ENCODE measurements around the gene ZC3HAV1. TPM values are rescaled to one million over a fixed set of nuclear protein-coding genes. Genes with fewer than 3 reads are reported as not detected.
"Not testable (repeated sequence)": the region's sequence is repeated elsewhere in the genome, so short reads cannot be mapped to it uniquely, and the experiment has no call there.

ZC3HAV1 gene
- total RNA-seq = 10 to 100 TPM; 78.5 to 80.7 TPM

DNA sequence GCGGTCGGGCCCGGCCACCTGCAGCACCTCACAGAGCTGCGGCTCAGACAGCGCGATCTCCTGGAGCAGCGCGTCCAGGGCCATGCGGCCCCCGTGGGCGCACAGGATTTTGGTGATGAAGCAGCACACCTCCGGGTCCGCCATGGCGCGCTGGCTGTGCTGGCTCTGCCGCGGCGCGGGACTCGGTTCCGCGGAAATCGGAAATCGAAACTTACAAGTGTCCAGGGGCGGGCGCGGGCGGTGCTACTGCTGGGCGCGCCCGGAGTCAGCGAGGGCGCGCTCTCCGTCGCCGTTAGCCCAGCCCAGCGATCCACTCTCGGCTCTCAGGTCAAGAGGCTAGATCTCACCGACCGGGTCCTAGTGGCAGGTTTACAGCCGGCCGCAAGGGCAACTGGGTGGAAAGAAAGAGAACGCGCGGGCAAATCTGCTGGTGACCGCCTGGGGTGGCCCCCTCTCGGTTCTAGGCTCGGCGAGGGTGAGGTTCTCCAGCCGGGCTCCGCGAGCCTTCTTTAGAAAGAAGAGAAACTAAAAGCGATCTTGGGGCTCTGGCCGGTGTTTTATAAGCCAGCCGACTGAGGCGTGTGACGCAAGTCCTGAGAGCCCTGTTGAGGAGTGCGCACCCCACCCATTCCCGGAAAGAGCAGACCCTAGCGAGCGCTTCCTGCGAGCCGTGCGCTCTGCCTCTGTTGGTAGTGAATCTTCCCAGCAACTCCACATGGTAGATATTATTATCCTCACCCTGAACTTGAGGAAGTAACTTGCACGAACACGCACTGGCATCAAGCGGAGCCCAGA is at the start of gene ZC3HAV1:
ZC3HAV1 (minus strand) TSS at position 533 of the 795 bp plus-strand sequence; CDS start at position 144, 389 bp downstream.
- CTCF ChIA-PET = no interaction called here

DNA sequence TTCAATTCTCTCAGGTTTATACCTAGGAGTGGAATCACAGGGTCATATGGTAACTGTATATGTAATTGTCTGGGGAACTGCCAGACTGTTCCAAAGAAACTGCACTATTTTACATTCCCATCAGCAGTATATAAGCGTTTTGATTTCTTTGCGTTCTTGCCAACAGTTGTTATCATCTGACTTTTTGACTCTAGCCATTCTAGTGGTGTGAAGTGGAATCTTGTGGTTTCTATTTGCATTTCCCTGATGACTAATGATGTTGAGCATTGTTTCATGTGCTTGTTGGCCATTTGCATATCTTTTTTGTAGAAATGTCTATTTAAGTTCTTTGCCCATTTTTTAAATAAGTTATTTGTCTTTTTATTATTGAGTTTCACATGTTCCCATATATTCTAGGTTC is 44.3 kb upstream of the ZC3HAV1 start:
- ChIA-PET CTCF (no interaction called here), POLR2A (no interaction called here)

More for the DNA sequence above, at the start of gene ZC3HAV1:
- POLR2A ChIA-PET = interaction anchor here (1.0 to 1.4 kb wide), 2 partner anchors 14 to 15 kb away, joined by 3 to 6 read pairs; no protein-coding TSS in a partner anchor

DNA sequence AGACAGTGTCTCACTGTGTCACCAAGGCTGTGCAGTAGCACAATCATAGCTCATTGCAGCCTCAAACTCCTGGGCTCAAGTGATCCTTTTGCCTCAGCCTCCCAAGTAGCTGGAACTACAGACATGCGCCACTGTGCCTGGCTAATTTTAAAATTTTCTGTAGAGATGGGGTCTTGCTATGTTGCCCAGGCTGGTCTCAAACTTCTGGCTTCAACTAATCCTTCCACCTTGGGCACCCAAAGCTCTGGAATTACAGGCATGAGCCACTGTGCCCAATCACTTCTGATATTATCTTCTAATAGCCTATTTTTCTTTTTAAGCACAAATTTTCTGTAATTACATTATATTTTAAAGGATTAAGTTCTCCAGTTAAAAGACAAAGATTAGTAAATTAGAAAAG is 42.6 kb upstream of the ZC3HAV1 start:
- ChIA-PET CTCF (no interaction called here), POLR2A (no interaction called here)

DNA sequence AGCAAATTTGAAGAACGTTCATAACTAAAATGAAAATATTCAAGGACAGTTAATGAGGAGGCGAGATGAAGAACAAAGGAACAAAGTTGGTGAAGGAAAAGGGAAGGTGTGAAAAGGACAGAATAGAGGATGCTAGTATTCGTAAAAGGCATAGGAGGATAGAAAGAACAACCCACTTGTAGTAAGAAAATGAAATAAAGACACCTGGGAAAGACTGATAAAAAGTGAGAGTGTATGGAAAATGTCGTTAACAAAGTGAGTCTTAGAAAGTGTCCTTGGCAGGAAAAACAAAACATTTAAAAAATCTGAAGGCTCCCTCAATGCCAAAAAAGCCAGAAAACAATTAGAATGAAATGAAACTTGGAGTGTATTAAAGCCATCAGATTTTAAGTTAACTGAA is 29.6 kb upstream of the ZC3HAV1 start:
- CTCF ChIA-PET = no interaction called here

DNA sequence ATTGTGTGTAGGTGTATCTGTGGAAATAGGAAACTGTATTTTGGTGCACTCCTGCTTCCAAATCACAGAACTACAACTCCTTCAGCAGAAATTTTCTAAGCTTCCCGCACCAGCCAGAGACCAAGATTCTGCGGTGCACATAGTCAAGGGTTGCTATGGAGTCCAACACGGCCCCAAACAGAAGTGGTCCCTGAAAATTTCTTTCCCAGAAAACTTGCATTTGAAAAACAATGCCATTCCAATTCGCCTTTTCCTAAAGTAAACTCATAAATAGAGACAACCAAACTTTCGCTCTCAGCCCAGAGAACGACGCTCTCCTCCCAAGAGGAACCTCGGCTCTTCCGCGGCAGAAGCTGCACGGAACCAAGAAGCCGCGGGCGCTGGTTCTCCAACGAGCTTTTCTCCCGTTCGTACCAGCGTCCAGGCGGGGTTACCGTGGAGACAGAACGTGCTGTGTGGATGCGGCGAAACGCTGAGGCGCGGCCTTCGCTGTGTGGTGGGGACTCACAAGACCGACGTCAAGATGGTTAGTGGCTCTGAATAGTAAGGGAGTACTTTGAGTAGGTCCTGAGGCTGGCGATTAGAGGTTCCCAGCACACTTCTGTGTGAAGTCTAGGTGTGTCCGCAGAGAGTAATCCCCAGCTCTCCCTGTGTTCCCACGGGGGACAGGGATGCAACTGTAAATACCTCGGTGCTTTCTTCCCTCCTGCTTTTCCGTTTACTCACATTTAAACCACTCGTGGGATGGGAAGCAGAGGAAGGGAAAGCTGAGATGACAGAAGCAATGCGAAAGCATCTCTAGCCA is 24.0 kb upstream of the ZC3HAV1 start:
- POLR2A ChIA-PET = interaction anchor here (0.6 to 1.4 kb wide), 4 partner anchors 14 to 99 kb away, joined by 3 to 7 read pairs (median 4); no protein-coding TSS in a partner anchor

More for the DNA sequence above, 29.6 kb upstream of the ZC3HAV1 start:
- POLR2A ChIA-PET = no interaction called here

DNA sequence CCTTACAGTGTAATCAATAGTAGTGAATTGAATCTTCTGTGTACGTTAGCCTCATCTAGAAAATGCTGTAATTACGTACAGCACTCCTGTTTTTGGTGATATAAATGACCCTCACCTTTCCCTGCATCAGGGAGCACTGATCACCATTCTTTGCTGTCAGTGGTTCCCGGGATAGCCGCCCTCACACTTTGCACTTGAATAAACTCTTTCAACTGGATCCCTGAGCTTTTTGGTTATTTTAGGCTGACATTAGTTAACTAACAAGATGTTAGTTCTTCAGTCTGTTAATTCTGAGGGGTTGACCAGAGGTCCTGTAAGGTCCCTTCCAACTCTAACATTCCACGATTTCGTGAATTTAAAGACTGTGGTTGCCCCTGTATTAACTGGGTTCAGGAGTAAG is 23.4 kb upstream of the ZC3HAV1 start:
- ChIA-PET CTCF (interaction anchor here (1.2 kb wide), 2 partner anchors 8 to 207 kb away, joined by 3 to 4 read pairs; no protein-coding TSS in a partner anchor), POLR2A (interaction anchor here (1.4 kb wide), 1 partner anchor 100 kb away, joined by 5 read pairs; no protein-coding TSS in a partner anchor)

More for the DNA sequence above, 24.0 kb upstream of the ZC3HAV1 start:
- CTCF ChIA-PET = interaction anchor here (1.0 to 1.2 kb wide), 3 partner anchors 9 to 206 kb away, joined by 3 to 4 read pairs (median 4); no protein-coding TSS in a partner anchor

DNA sequence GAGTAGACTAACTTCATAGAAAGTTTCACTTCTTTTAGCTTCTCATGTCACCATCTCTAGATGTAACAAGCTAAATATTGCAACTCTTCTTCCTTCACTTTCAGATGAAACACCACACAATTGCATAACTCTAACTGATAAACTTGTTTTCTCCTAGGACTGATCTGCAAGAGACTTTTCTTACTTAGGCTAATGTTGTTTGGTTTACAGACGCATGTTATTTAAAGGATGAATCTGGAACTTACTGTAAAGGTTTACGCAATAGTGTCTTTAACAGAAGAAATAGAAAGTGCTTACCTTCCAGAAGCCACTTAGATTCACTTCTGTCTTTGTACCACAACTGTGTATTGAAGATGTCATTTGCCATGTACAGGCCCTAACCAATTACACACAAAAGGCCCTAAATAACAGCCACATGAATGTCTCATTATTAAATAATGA is 22.1 kb upstream of the ZC3HAV1 start:
- CTCF ChIA-PET = no interaction called here

DNA sequence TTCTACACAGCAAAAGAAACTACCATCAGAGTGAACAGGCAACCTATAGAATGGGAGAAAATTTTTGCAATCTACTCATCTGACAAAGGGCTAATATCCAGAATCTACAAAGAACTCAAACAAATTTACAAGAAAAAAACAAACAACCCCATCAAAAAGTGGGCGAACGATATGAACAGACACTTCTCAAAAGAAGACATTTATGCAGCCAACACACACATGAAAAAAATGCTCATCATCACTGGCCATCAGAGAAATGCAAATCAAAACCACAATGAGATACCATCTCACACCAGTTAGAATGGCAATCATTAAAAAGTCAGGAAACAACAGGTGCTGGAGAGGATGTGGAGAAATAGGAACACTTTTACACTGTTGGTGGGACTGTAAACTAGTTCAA is 20.3 kb upstream of the ZC3HAV1 start:
- POLR2A ChIA-PET, CTCF ChIA-PET: not testable (repeated sequence)

More for the DNA sequence above, 22.1 kb upstream of the ZC3HAV1 start:
- POLR2A ChIA-PET = no interaction called here

DNA sequence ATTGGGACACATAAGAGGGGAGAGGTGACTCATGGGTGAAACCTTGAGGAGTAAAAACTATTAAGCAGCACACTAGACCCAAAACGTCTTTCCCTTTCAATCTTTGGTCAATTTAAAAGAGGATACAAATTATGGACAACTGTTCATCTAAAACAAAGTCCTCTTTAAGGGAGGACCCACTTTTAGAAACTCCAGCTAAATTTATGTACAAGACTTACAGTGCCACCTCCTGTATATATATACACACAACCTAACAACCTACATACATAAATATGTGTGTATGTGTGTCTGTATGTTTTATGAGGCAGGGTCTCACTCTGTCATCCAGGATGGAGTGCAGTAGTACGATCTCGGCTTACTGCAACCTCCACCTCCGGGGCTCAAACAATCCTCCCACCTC is 18.1 kb upstream of the ZC3HAV1 start:
- POLR2A ChIA-PET = no interaction called here

DNA sequence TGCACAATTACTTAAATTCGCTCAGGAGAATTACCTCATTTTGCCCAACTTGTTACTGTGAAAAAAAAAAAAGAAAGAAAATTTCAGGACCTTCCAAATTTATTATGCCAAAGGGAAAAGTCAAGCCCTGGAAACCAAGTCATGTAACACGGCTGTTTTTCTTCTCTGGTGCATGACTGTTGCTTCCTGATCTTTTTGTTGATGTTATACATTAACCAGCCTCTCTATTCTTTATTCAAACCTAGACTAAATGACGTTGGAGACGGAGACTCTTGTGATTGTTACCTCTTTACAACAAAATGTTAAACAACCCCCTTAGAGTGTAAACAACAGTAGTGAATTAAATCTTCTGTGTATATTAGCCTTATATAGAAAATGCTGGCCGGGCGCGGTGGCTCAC is 16.1 kb upstream of the ZC3HAV1 start:
- ChIA-PET CTCF (interaction anchor here (0.6 kb wide), 1 partner anchor 308 kb away, joined by 3 read pairs; no protein-coding TSS in a partner anchor), POLR2A (no interaction called here)

More for the DNA sequence above, 18.1 kb upstream of the ZC3HAV1 start:
- CTCF ChIA-PET = interaction anchor here (1.1 kb wide), 1 partner anchor 56 kb away, joined by 4 read pairs; no protein-coding TSS in a partner anchor

DNA sequence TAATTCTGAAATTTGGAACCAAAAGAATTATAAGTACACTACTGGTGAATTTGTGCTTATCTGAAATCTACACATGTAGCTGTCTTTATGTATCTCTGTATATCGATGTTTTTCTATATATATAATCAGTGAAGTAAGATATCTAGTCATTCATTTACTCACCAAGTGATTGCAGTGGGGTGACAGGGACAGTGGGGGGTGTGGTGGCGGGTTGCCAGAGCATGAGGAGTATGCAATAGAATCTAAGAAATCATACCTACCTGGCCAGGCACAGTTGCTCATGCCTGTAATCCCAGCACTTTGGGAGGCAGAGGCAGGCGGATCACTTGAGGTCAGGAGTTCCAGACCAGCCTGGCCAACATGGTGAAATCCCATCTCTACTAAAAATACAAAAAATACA is 15.5 kb upstream of the ZC3HAV1 start:
- POLR2A ChIA-PET = interaction anchor here (1.0 kb wide), 1 partner anchor 107 kb away, joined by 3 read pairs; no protein-coding TSS in a partner anchor
- CTCF ChIA-PET = interaction anchor here (0.6 to 1.2 kb wide), 2 partner anchors 8 to 107 kb away, joined by 4 read pairs; a partner anchor contains a TSS

DNA sequence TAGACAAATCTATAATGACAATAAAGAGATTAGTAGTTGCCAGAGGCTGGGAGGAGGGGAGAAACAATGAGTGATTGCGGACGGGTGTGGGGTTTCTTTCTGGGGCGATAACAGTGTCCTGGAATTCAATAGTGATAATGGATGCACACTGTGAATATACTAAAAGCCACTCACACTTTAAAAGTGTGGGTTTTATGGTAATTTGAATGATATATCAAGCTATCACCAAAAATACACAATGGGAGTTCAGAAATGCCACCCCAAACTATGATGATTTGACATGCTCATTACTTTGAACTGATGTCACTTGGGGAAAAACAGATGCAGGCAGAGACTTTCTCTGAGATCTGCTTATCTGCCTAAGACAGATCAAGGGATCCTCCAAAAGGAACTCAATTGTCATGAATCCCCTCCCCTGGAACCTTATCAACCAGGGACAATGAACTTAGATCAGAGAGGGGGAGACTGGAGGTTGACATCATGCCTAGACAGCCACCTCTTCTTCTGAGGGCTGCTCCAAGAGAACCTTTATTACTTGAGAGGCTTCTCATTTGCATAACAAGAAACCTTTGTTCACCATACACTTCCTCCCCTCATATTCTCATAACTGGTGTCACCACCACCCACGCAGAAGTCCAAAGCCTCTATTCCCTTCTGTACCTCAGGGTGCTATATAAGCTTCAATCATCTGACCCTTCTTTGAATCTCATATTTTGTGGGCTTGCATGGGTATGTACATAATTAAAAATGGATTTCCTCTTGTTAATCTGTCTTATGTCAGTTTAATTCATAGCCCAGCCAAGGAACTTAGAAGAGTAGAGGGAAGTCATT is 14.8 kb upstream of the ZC3HAV1 start:
- ChIA-PET POLR2A (interaction anchor here (1.0 kb wide), 1 partner anchor 107 kb away, joined by 3 read pairs; no protein-coding TSS in a partner anchor), CTCF (interaction anchor here (0.6 to 1.2 kb wide), 2 partner anchors 9 to 106 kb away, joined by 4 read pairs; a partner anchor contains a TSS)

DNA sequence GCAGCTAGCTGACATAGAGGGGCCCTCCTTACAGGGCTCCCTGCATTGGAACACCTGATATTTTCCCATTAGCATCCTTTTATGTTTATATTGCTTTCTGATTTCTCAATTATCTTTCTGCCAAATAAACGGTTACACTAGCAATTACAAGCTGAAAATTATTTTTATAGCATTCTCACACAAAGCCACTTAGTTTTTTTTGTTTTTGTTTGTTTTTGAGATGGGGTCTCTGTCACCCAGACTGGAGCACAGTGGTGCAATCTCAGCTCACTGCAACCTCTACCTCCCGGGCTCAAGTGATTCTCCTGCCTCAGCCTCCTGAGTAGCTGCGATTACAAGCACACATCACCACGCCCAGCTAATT is 9.9 kb upstream of the ZC3HAV1 start:
- POLR2A ChIA-PET = interaction anchor here (1.0 to 1.4 kb wide), 3 partner anchors 9 to 15 kb away, joined by 3 to 29 read pairs (median 12); a partner anchor contains a TSS
- CTCF ChIA-PET = no interaction called here

DNA sequence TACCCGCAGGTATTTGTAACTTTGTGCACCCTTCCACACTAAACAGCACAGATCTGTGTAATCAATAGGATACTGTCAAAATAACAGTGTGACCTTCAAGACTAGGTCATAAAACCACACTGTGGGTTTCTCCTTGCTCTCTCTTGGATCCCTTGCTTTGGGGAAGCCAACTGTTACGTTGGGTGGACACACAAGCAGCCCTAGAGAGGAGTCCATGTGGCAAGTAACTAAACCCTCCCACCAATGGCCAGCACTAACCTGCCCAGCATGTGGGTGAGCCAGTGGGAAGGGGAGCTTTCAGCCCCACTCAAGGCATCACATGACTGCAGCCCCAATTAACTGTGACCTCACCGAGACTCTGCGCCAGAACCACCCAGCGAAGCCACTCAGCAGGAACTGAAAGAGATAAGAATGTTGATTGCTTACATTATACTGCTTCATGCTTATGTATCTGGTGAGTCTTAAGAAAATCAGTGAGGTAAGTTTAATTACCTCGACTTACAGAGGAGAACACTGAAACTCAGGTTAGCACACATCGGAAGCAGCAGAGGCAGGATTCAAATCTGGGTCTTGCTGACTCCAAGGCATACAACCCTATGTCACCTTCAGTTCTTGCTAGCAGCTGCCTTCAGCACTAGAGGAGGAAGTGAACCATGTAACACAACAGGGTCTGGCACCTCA is 9.4 kb upstream of the ZC3HAV1 start:
- ChIA-PET POLR2A (interaction anchor here (1.0 kb wide), 2 partner anchors 15 kb away, joined by 3 to 29 read pairs; a partner anchor contains a TSS), CTCF (interaction anchor here (0.9 kb wide), 1 partner anchor 16 kb away, joined by 3 read pairs; no protein-coding TSS in a partner anchor)

DNA sequence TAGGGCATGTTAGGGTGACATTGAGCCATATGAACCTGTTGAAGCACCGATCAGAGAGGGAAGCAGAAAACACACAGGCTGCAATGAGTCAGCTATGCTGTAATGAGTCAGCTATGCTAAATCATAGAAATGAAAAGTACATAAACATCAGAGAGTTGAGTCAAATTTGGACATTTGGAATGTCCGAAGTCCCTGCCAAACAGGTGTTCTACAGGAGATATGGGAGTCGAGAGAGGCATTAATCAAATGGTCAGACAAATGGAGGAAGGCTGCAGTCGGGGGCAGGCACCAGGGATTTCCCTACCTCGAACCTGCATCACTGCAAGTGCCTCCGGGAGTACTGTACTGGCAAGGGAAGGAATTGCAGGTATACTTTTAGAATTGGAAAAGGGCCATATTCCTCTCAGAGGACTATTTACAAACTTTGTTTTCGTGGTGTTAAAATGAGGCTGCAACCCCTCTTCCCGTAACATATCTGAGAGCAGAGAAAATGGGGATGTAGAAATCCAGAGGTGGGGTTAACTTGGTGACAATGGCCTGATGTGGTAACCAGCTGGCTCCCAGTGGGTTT is 8.8 kb upstream of the ZC3HAV1 start:
- CTCF ChIA-PET = interaction anchor here (0.9 kb wide), 1 partner anchor 16 kb away, joined by 3 read pairs; no protein-coding TSS in a partner anchor

DNA sequence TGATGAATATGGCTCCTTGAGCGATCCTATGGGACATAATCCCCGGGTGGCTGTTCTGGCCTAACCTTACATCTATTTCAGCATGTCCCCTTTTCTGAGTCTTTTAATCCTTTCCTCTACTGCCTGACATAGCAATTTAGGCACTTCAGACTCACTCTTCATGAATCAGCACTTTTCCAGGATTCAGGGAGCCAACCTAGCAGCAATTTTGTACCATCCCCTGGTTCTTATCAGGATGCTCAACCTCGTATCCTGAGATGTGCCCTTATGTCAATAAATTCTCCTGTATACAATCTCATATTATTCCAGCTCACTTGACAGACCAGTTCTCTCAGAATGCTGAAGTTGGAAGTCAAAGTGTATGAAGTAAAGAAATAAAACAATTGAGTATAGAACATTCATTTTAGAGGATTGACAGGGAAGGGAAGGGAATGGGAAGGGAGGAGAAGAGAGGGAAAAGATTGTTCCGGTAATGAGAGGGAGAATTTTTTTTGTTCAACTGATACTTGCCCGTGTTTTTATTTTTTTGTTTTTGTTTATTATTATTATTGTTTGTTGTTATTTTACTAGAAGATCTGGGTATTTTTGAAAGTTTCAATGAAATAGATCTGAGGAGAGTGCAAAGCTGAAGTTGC is 8.2 kb upstream of the ZC3HAV1 start:
- CTCF ChIA-PET = no interaction called here

More for the DNA sequence above, 8.8 kb upstream of the ZC3HAV1 start:
- POLR2A ChIA-PET = interaction anchor here (0.6 kb wide), 1 partner anchor 10 kb away, joined by 4 read pairs; no protein-coding TSS in a partner anchor

DNA sequence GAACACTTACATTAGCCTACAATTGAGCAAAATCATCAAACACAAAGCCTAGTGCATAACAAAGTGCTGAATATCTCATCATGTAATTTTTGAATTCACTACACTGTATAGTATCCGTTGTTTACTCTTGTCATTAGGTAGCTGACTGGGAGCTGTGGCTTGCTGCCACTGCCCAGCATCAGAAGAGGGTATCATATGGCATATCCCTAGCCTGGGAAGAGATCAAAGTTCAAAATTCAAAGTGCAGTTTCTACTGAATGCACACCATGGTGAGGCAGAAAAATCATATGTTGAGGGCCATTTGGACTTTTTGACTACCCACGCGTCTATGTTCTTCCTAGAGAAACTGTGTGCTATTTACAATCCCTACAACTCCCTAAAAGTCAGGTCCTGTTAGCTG is 7.5 kb upstream of the ZC3HAV1 start:
- CTCF ChIA-PET = interaction anchor here (0.6 kb wide), 1 partner anchor 1115 kb away, joined by 3 read pairs; the partner anchor contains the start of gene CREB3L2
- POLR2A ChIA-PET = interaction anchor here (0.7 to 1.2 kb wide), 2 partner anchors 10 to 22 kb away, joined by 3 to 4 read pairs; no protein-coding TSS in a partner anchor

More for the DNA sequence above, 8.2 kb upstream of the ZC3HAV1 start:
- POLR2A ChIA-PET = interaction anchor here (0.6 to 1.2 kb wide), 2 partner anchors 10 to 22 kb away, joined by 3 to 4 read pairs; no protein-coding TSS in a partner anchor
